ENCODE measurements around the gene CDKL2. TPM values are rescaled to one million over a fixed set of nuclear protein-coding genes. Genes with fewer than 3 reads are reported as not detected.
"Not testable (repeated sequence)": the region's sequence is repeated elsewhere in the genome, so short reads cannot be mapped to it uniquely, and the experiment has no call there.

The CDKL2 gene
- total and polyA plus RNA-seq, 2 donors from 2014 or later, result 3.2 to 15.9 TPM

DNA sequence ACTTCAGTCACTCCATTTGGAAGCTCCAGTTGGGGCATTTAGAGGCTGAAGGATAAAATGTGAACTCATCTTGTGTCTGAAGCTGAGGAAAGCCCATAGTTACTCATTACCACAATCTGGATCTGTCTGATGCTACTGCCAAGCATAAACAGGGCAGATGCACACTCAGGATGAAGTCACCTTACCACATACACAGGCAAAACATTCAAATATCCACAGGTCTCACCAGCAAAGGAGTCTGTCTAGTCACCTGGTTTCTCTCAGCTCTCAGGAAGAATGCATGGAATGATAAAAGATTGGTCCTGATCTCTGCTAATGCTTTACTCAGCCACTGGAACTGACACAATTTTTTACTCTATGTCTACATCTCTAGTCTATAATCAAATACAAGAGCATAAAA, 87.5 kb downstream of the CDKL2 start:
- no peak overlapping the region for H3K4me3 ChIP-seq (ENCODE audit: low read length in 3 of 3)
- H3K36me3 ChIP-seq (ENCODE audit: control insufficient read depth in 2 of 3, insufficient read depth in 3 of 3, low read length in 3 of 3), result peaks cover 0 to 5% (median 2%) of the 10 kb centered on the region in 3 donors
- FAIRE-seq (no peak), DNase-seq (no peak)
- no peaks in the 10 kb centered on the region for H3K9me3 ChIP-seq (ENCODE audit: control insufficient read depth in 2 of 3, insufficient read depth in 1 of 3, low read length in 3 of 3)
- no peak overlapping the region for H3K9ac ChIP-seq (ENCODE audit: low read length in 3 of 3)
- no peaks in the 10 kb centered on the region for H3K4me1 ChIP-seq (ENCODE audit: control insufficient read depth in 2 of 3, insufficient read depth in 2 of 3, low read depth in 1 of 3, low read length in 3 of 3)
- H3K27ac ChIP-seq (ENCODE audit: low read depth in 2 of 2, low read length in 2 of 2), result no peak overlapping the region
- TF ChIP-seq, protein P1, sequence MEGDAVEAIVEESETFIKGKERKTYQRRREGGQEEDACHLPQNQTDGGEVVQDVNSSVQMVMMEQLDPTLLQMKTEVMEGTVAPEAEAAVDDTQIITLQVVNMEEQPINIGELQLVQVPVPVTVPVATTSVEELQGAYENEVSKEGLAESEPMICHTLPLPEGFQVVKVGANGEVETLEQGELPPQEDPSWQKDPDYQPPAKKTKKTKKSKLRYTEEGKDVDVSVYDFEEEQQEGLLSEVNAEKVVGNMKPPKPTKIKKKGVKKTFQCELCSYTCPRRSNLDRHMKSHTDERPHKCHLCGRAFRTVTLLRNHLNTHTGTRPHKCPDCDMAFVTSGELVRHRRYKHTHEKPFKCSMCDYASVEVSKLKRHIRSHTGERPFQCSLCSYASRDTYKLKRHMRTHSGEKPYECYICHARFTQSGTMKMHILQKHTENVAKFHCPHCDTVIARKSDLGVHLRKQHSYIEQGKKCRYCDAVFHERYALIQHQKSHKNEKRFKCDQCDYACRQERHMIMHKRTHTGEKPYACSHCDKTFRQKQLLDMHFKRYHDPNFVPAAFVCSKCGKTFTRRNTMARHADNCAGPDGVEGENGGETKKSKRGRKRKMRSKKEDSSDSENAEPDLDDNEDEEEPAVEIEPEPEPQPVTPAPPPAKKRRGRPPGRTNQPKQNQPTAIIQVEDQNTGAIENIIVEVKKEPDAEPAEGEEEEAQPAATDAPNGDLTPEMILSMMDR (IDR thresholded peaks at IDR 0.05; ENCODE audit: borderline replicate concordance, extremely low read depth, insufficient read depth), result no peak
- intact Hi-C loops (cut with DNase I), result no loop called here
- H3K27me3 ChIP-seq (ENCODE audit: control insufficient read depth, insufficient read depth, low read length), result no peaks in the 10 kb centered on the region

DNA sequence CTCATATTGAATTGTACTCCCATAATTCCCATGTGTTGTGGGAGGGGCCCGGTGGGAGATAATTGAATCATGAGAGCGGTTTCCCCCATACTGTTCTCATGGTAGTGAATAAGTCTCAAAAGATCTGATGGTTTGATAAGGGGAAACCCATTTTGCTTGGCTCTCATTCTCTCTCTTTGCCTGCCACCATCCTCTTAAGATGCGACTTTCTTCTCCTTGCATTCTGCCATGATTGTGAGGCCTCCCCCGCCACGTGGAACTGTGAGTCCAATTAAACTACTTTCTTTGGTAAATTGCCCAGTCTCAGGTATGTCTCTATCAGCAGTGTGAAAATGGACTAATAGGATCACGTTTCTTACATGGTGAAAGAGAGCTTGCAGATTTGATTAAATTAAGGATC, 93.0 kb downstream of the CDKL2 start:
- H3K36me3 ChIP-seq (ENCODE audit: control insufficient read depth in 2 of 3, insufficient read depth in 3 of 3, low read length in 3 of 3); H3K9me3 ChIP-seq (ENCODE audit: control insufficient read depth in 2 of 3, insufficient read depth in 1 of 3, low read length in 3 of 3); DNase-seq; intact Hi-C loops (cut with DNase I); FAIRE-seq; H3K27ac ChIP-seq (ENCODE audit: low read depth in 2 of 2, low read length in 2 of 2); H3K9ac ChIP-seq (ENCODE audit: low read length in 3 of 3); H3K4me3 ChIP-seq (ENCODE audit: low read length in 3 of 3); H3K4me1 ChIP-seq (ENCODE audit: control insufficient read depth in 2 of 3, insufficient read depth in 2 of 3, low read depth in 1 of 3, low read length in 3 of 3); H3K27me3 ChIP-seq (ENCODE audit: control insufficient read depth, insufficient read depth, low read length): not testable (repeated sequence)

DNA sequence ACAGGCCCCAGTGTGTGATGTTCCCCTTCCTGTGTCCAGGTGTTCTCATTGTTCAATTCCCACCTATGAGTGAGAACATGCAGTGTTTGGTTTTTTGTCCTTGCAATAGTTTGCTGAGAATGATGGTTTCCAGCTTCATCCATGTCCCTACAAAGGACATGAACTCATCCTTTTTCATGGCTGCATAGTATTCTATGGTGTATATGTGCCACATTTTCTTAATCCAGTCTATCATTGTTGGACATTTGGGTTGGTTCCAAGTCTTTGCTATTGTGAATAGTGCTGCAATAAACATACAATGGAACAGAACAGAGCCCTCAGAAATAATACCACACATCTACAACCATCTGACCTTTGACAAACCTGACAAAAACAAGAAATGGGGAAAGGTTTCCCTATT, 96.4 kb downstream of the CDKL2 start:
- DNase-seq; H3K4me1 ChIP-seq (ENCODE audit: control insufficient read depth in 2 of 3, insufficient read depth in 2 of 3, low read depth in 1 of 3, low read length in 3 of 3); H3K9me3 ChIP-seq (ENCODE audit: control insufficient read depth in 2 of 3, insufficient read depth in 1 of 3, low read length in 3 of 3); intact Hi-C loops (cut with DNase I); H3K9ac ChIP-seq (ENCODE audit: low read length in 3 of 3); FAIRE-seq; H3K27ac ChIP-seq (ENCODE audit: low read depth in 2 of 2, low read length in 2 of 2); H3K27me3 ChIP-seq (ENCODE audit: control insufficient read depth, insufficient read depth, low read length); H3K4me3 ChIP-seq (ENCODE audit: low read length in 3 of 3): not testable (repeated sequence)
- H3K36me3 ChIP-seq (ENCODE audit: control insufficient read depth in 2 of 3, insufficient read depth in 3 of 3, low read length in 3 of 3), result peaks cover 2 to 11% (median 6%) of the 10 kb centered on the region in 3 donors

DNA sequence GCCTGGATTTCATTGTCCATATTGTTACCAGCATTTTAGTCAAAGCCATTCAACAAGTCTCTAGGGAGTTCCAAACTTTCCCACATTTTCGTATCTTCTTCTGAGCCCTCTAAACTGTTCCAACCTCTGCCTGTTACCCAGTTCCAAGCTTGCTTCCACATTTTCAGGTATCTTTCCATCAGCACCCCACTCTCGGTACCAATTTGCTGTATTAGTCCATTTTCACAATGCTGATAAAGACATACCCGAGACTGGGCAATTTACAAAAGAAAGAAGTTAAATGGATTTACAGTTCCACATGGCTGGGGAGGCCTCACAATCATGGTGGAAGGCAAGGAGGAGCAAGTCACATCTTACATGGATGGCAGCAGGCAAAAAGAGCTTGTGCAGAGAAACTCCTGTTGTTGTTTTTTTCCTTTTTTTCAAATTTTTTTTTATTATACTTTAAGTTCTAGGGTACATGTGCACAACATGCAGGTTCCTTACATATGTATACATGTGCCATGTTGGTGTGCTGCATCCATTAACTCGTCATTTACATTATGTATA, 96.9 kb downstream of the CDKL2 start:
- FAIRE-seq; H3K4me1 ChIP-seq (ENCODE audit: control insufficient read depth in 2 of 3, insufficient read depth in 2 of 3, low read depth in 1 of 3, low read length in 3 of 3); H3K27ac ChIP-seq (ENCODE audit: low read depth in 2 of 2, low read length in 2 of 2); H3K27me3 ChIP-seq (ENCODE audit: control insufficient read depth, insufficient read depth, low read length); H3K9ac ChIP-seq (ENCODE audit: low read length in 3 of 3); H3K4me3 ChIP-seq (ENCODE audit: low read length in 3 of 3); H3K9me3 ChIP-seq (ENCODE audit: control insufficient read depth in 2 of 3, insufficient read depth in 1 of 3, low read length in 3 of 3); intact Hi-C loops (cut with DNase I); DNase-seq: not testable (repeated sequence)
- H3K36me3 ChIP-seq (ENCODE audit: control insufficient read depth in 2 of 3, insufficient read depth in 3 of 3, low read length in 3 of 3), result peaks cover 2 to 11% (median 6%) of the 10 kb centered on the region in 3 donors

DNA sequence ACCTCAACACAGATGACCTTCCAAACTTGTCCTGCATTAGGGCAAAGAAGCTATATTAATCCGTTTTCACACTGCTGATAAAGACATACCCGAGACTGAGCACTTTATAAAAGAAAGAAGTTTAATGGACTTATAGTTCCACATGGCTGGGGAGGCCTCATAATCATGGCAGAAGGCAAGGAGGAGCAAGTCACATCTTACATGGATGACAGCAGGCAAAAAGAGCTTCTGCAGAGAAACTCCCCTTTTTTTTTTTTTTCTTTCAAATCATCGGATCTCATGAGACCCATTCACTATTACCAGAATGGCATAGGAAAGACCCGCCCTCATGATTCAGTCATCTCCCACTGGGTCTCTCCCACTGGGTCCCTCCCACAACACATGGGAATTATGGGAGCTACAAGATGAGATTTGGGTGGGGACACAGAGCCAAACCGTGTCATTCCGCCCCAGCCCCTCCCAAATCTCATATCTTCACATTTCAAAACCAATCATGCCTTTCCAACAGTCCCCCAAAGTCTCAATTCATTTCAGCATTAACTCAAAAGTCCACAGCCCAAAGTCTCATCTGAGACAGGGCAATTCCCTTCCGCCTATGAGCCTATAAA, 98.7 kb downstream of the CDKL2 start:
- H3K27ac ChIP-seq (ENCODE audit: low read depth in 2 of 2, low read length in 2 of 2); H3K4me1 ChIP-seq (ENCODE audit: control insufficient read depth in 2 of 3, insufficient read depth in 2 of 3, low read depth in 1 of 3, low read length in 3 of 3); H3K9ac ChIP-seq (ENCODE audit: low read length in 3 of 3); intact Hi-C loops (cut with DNase I); FAIRE-seq; DNase-seq; H3K9me3 ChIP-seq (ENCODE audit: control insufficient read depth in 2 of 3, insufficient read depth in 1 of 3, low read length in 3 of 3); H3K4me3 ChIP-seq (ENCODE audit: low read length in 3 of 3); H3K27me3 ChIP-seq (ENCODE audit: control insufficient read depth, insufficient read depth, low read length): not testable (repeated sequence)
- H3K36me3 ChIP-seq (ENCODE audit: control insufficient read depth in 2 of 3, insufficient read depth in 3 of 3, low read length in 3 of 3), result peaks cover 2 to 23% (median 11%) of the 10 kb centered on the region in 3 donors
